Spleen (tissue), 11 donors: ENCODE measurements around the gene OSGIN1. TPM values are rescaled to one million over a fixed set of nuclear protein-coding genes. Genes with fewer than 3 reads are reported as not detected.
A peak's percentile ranks its signal among the peaks of the same experiment; 100 is the strongest.

Experiments
- DNase-seq: peaks from one replicate; pipeline ENCODE4 v3.0.0-alpha.2; 2020
- H3K27ac ChIP-seq, 8 donors: fragments of 200-600 bp; sonication (generic) in 7 of 8; 1 replicate in 4 of 8; 2 replicates in 4 of 8; pipeline versions ENCODE4 v1.5.0 to v1.8.0; 2016 to 2021; ENCODE audit warnings: inconsistent platforms in 4 of 8, mild to moderate bottlenecking in 4 of 8, moderate library complexity in 1 of 8
- H3K27me3 ChIP-seq, 7 donors: fragments of 200-600 bp; sonication (generic) in 6 of 7; replicated peaks in 1 of 7; 1 replicate in 4 of 7; 2 replicates in 3 of 7; pipeline versions ENCODE4 v1.5.0 to v1.8.0; 2016 to 2021; ENCODE audit warnings: inconsistent platforms in 3 of 7, mild to moderate bottlenecking in 1 of 7
- H3K36me3 ChIP-seq, 6 donors: fragments of 200-600 bp; sonication (generic) in 5 of 6; 1 replicate in 4 of 6; 2 replicates in 2 of 6; pipeline versions ENCODE4 v1.5.0 to v1.8.0; 2016 to 2021; ENCODE audit warnings: inconsistent platforms in 2 of 6
- H3K4me1 ChIP-seq, 6 donors: fragments of 200-600 bp; sonication (generic) in 5 of 6; 1 replicate in 3 of 6; 2 replicates in 3 of 6; pipeline versions ENCODE4 v1.5.0 to v1.8.0; 2016 to 2021; ENCODE audit warnings: inconsistent platforms in 3 of 6
- H3K4me3 ChIP-seq, 8 donors: fragments of 200-600 bp; sonication (generic) in 7 of 8; 1 replicate in 4 of 8; 2 replicates in 4 of 8; pipeline versions ENCODE4 v1.5.0 to v1.8.0; 2016 to 2021; ENCODE audit warnings: inconsistent platforms in 4 of 8, mild to moderate bottlenecking in 4 of 8, moderate library complexity in 2 of 8
- H3K9me3 ChIP-seq, 8 donors: fragments of 200-600 bp; sonication (generic) in 7 of 8; 1 replicate in 4 of 8; 2 replicates in 4 of 8; pipeline versions ENCODE4 v1.5.0 to v1.8.0; 2016 to 2021; ENCODE audit warnings: inconsistent platforms in 4 of 8
- CTCF ChIP-seq, 11 experiments: fragments of 200-600 bp in 7 of 11; fragments of 450-650 bp in 4 of 11; sonication (generic) in 4 of 11; IDR thresholded peaks in 8 of 11; conservative IDR thresholded peaks in 3 of 11; 1 replicate in 7 of 11; 2 replicates in 4 of 11; pipeline versions ENCODE4 v1.4.0 to v1.8.0; 2016 to 2021; ENCODE audit warnings: antibody characterized with exemption in 11 of 11, inconsistent platforms in 4 of 11, mild to moderate bottlenecking in 1 of 11
- POLR2A ChIP-seq, 3 donors: fragments of 450-650 bp; IDR thresholded peaks; one replicate each; pipeline ENCODE4 v1.5.1; 2017; ENCODE audit warnings: antibody characterized with exemption in 3 of 3, mild to moderate bottlenecking in 1 of 3
- POLR2AphosphoS5 ChIP-seq, 3 donors: sonication (generic); formaldehyde crosslinking; IDR thresholded peaks; one replicate each; pipeline ENCODE4 v1.5.1; 2017; ENCODE audit warnings: antibody characterized with exemption in 3 of 3
- WGBS, 5 donors: extraction: QIAGEN DNeasy Blood & Tissue Kit in 3 of 5; methylation state at CpG; one replicate each; pipeline versions ENCODE4 v1.1.5 to v1.1.7; 2013 to 2018; 5-methylcytosine and 5-hydroxymethylcytosine counted together
- intact Hi-C: fragments of 100-400 bp; cut with DNase I; formaldehyde crosslinking; loops from one replicate; pipeline ENCODE4 v1.15.0; 2023; ENCODE audit warnings: low total_unique reads
- polyA plus RNA-seq, 3 donors: library from polyadenylated mRNA; stranded (reverse); fragments of 200-250 nt; gene quantifications; one replicate each; pipeline ENCODE4 v1.2.1, GENCODE V29; 2013
- total RNA-seq, 7 donors: library from RNA; depleted of rRNA in 3 of 7; stranded (reverse); fragments of >200 nt in 3 of 7; fragmentation: NEBNext Ultra II Directional in 4 of 7; extraction: Animal tissue kit (Norgen Biotek cat#: 25700) in 4 of 7; gene quantifications; one replicate each; pipeline versions ENCODE4 v1.1.0 to v1.2.1, GENCODE V29; 2016 to 2021
- donor health status: healthy with polysubstance abuse.
- donor health status: DM: no; HTN: no; CAD: no; lungs with moderate emphysema.
- donor health status: DM: no; HTN: no; CAD: no.
- donor health status: Bipolar disorder and iron deficiency.
- donor health status: healthy.
- donor health status: DM: no; HTN: no; CAD: no.
- donor health status: DM: yes; HTN: yes; CAD: no.

OSGIN1 gene
- total and polyA plus RNA-seq, 10 donors, result 2.3 to 13.5 (median 9.0) TPM

- no peak overlapping the region for H3K27ac ChIP-seq
- H3K4me1 ChIP-seq, result peaks cover 0 to 7% (median 2%) of the 10 kb centered on the region in 6 donors
- H3K27me3 ChIP-seq, result peaks cover 0 to 92% (median 14%) of the 10 kb centered on the region in 7 donors
- intact Hi-C loops, result no loop called here
- TF ChIP-seq POLR2AphosphoS5 (IDR thresholded peaks at IDR 0.05), result no peak
- TF ChIP-seq POLR2A (IDR thresholded peaks at IDR 0.05), result no peak
- peak; percentile 42 for DNase-seq
- H3K9me3 ChIP-seq, result no peaks in the 10 kb centered on the region
- 76 to 88% (median 81%) methylated on average over 9 to 15 of the region's 15 CpGs for WGBS, 5 donors
- H3K36me3 ChIP-seq, result no peaks in the 10 kb centered on the region
- H3K4me3 ChIP-seq, result no peak overlapping the region
Measured at GRCh38 chr16:83996481-83997252, 43.6 kb downstream of the OSGIN1 start.

GRCh38 chr16:83998091-83998490, 45.1 kb downstream of the OSGIN1 start:
- intact Hi-C loops, result no loop called here
- DNase-seq, result peak; percentile 46
- no peak overlapping the region for H3K4me3 ChIP-seq
- 85 to 91% (median 91%) methylated on average over 12 to 13 of the region's 13 CpGs for WGBS, 5 donors
- H3K27ac ChIP-seq, result no peak overlapping the region
- peaks cover 0 to 7% (median 2%) of the 10 kb centered on the region in 6 donors for H3K4me1 ChIP-seq
- TF ChIP-seq POLR2A (IDR thresholded peaks at IDR 0.05), result no peak
- TF ChIP-seq CTCF (IDR thresholded peaks at IDR 0.05 in 8 of 11, conservative IDR thresholded peaks at IDR 0.05 in 3 of 11), result no peak
- TF ChIP-seq POLR2AphosphoS5 (IDR thresholded peaks at IDR 0.05), result no peak
- no peaks in the 10 kb centered on the region for H3K9me3 ChIP-seq
- H3K27me3 ChIP-seq, result peaks cover 0 to 93% (median 12%) of the 10 kb centered on the region in 7 donors
- H3K36me3 ChIP-seq, result no peaks in the 10 kb centered on the region

GRCh38 chr16:84000989-84001642, 48.1 kb downstream of the OSGIN1 start:
- DNase-seq, result peak; percentile 30
- peaks cover 0 to 90% (median 3%) of the 10 kb centered on the region in 7 donors for H3K27me3 ChIP-seq
- intact Hi-C loops, result no loop called here
- WGBS, 5 donors, result 67 to 90% (median 75%) methylated on average over 9 to 13 of the region's 13 CpGs
- H3K4me3 ChIP-seq, result no peak overlapping the region
- H3K27ac ChIP-seq, result no peak overlapping the region
- H3K4me1 ChIP-seq, result no peaks in the 10 kb centered on the region
- no peaks in the 10 kb centered on the region for H3K9me3 ChIP-seq
- H3K36me3 ChIP-seq, result no peaks in the 10 kb centered on the region
- no peak for TF ChIP-seq CTCF (IDR thresholded peaks at IDR 0.05 in 8 of 11, conservative IDR thresholded peaks at IDR 0.05 in 3 of 11)
- TF ChIP-seq POLR2A (IDR thresholded peaks at IDR 0.05), result no peak
- TF ChIP-seq POLR2AphosphoS5 (IDR thresholded peaks at IDR 0.05), result no peak

GRCh38 chr16:84001726-84002125, 48.7 kb downstream of the OSGIN1 start:
- DNase-seq, result no peak
- no peaks in the 10 kb centered on the region for H3K9me3 ChIP-seq
- no peak overlapping the region for H3K27ac ChIP-seq
- H3K4me1 ChIP-seq, result no peaks in the 10 kb centered on the region
- H3K4me3 ChIP-seq, result no peak overlapping the region
- intact Hi-C loops, result no loop called here
- 83 to 94% (median 89%) methylated on average over 2 to 7 of the region's 7 CpGs for WGBS, 5 donors
- TF ChIP-seq POLR2A (IDR thresholded peaks at IDR 0.05) (no peak), POLR2AphosphoS5 (IDR thresholded peaks at IDR 0.05) (no peak), CTCF (IDR thresholded peaks at IDR 0.05 in 8 of 11, conservative IDR thresholded peaks at IDR 0.05 in 3 of 11) (no peak)
- peaks cover 0 to 89% (median 0%) of the 10 kb centered on the region in 7 donors for H3K27me3 ChIP-seq
- H3K36me3 ChIP-seq, result no peaks in the 10 kb centered on the region
